ENCODE measurements around the gene UCP2. TPM values are rescaled to one million over a fixed set of nuclear protein-coding genes. Genes with fewer than 3 reads are reported as not detected.
"Not testable (repeated sequence)": the region's sequence is repeated elsewhere in the genome, so short reads cannot be mapped to it uniquely, and the experiment has no call there.

UCP2 gene
- polyA plus RNA-seq, 4 donors = 26.4 to 49.8 (median 36.2) TPM

- Histone ChIP-seq H3K27me3 (ENCODE audit: control insufficient read depth in 3 of 3, insufficient read depth in 3 of 3, low read length in 3 of 3) (no peaks in the 10 kb centered on the region), H3K27ac (ENCODE audit: low read depth in 1 of 3, low read length in 2 of 3) (no peak overlapping the region), H3K36me3 (ENCODE audit: control insufficient read depth in 3 of 3, insufficient read depth in 2 of 3, low read depth in 1 of 3, low read length in 3 of 3) (peaks cover 0 to 6% (median 0%) of the 10 kb centered on the region in 3 donors), H3K4me3 (ENCODE audit: low read depth in 1 of 3, low read length in 3 of 3) (no peak overlapping the region), H3K4me1 (ENCODE audit: control insufficient read depth in 3 of 3, insufficient read depth in 2 of 3, low read depth in 1 of 3, low read length in 2 of 3) (no peaks in the 10 kb centered on the region), H3K9me3 (ENCODE audit: control insufficient read depth in 2 of 2, insufficient read depth in 1 of 2, low read depth in 1 of 2, low read length in 1 of 2) (peaks cover 0 to 30% of the 10 kb centered on the region in 2 donors)
- DNase-seq = no peak
- FAIRE-seq = no peak
- 45 to 74% (median 60%) methylated on average over 4 of the region's 4 CpGs for WGBS, 3 donors
These were observed 43.5 kb downstream of the UCP2 start for GRCh38 chr11:73939096-73939495.

GRCh38 chr11:73936047-73936446 is 46.6 kb downstream of the UCP2 start:
- H3K27me3 ChIP-seq (ENCODE audit: control insufficient read depth in 3 of 3, insufficient read depth in 3 of 3, low read length in 3 of 3); H3K4me3 ChIP-seq (ENCODE audit: low read depth in 1 of 3, low read length in 3 of 3); DNase-seq; H3K4me1 ChIP-seq (ENCODE audit: control insufficient read depth in 3 of 3, insufficient read depth in 2 of 3, low read depth in 1 of 3, low read length in 2 of 3); H3K27ac ChIP-seq (ENCODE audit: low read depth in 1 of 3, low read length in 2 of 3); FAIRE-seq: not testable (repeated sequence)
- 97 to 98% (median 98%) methylated on average over 7 to 18 of the region's 25 CpGs for WGBS, 3 donors
- H3K9me3 ChIP-seq (ENCODE audit: control insufficient read depth in 2 of 2, insufficient read depth in 1 of 2, low read depth in 1 of 2, low read length in 1 of 2) = peaks cover 0 to 22% of the 10 kb centered on the region in 2 donors
- peaks cover 0 to 15% (median 5%) of the 10 kb centered on the region in 3 donors for H3K36me3 ChIP-seq (ENCODE audit: control insufficient read depth in 3 of 3, insufficient read depth in 2 of 3, low read depth in 1 of 3, low read length in 3 of 3)

- no peaks in the 10 kb centered on the region for H3K4me1 ChIP-seq (ENCODE audit: control insufficient read depth in 3 of 3, insufficient read depth in 2 of 3, low read depth in 1 of 3, low read length in 2 of 3)
- WGBS, 3 donors = 88 to 96% (median 93%) methylated on average over 7 of the region's 7 CpGs
- H3K27ac ChIP-seq (ENCODE audit: low read depth in 1 of 3, low read length in 2 of 3) = no peak overlapping the region
- no peaks in the 10 kb centered on the region for H3K27me3 ChIP-seq (ENCODE audit: control insufficient read depth in 3 of 3, insufficient read depth in 3 of 3, low read length in 3 of 3)
- DNase-seq = no peak
- peaks cover 0 to 2% of the 10 kb centered on the region in 2 donors for H3K9me3 ChIP-seq (ENCODE audit: control insufficient read depth in 2 of 2, insufficient read depth in 1 of 2, low read depth in 1 of 2, low read length in 1 of 2)
- peaks cover 2 to 35% (median 5%) of the 10 kb centered on the region in 3 donors for H3K36me3 ChIP-seq (ENCODE audit: control insufficient read depth in 3 of 3, insufficient read depth in 2 of 3, low read depth in 1 of 3, low read length in 3 of 3)
- H3K4me3 ChIP-seq (ENCODE audit: low read depth in 1 of 3, low read length in 3 of 3) = no peak overlapping the region
- FAIRE-seq = no peak
These were observed 49.9 kb downstream of the UCP2 start for GRCh38 chr11:73932781-73933180.

- Histone ChIP-seq H3K4me1 (ENCODE audit: control insufficient read depth in 3 of 3, insufficient read depth in 2 of 3, low read depth in 1 of 3, low read length in 2 of 3) (no peaks in the 10 kb centered on the region), H3K9me3 (ENCODE audit: control insufficient read depth in 2 of 2, insufficient read depth in 1 of 2, low read depth in 1 of 2, low read length in 1 of 2) (no peaks in the 10 kb centered on the region), H3K36me3 (ENCODE audit: control insufficient read depth in 3 of 3, insufficient read depth in 2 of 3, low read depth in 1 of 3, low read length in 3 of 3) (peaks cover 5 to 38% (median 9%) of the 10 kb centered on the region in 3 donors), H3K27me3 (ENCODE audit: control insufficient read depth in 3 of 3, insufficient read depth in 3 of 3, low read length in 3 of 3) (no peaks in the 10 kb centered on the region), H3K4me3 (ENCODE audit: low read depth in 1 of 3, low read length in 3 of 3) (no peak overlapping the region), H3K27ac (ENCODE audit: low read depth in 1 of 3, low read length in 2 of 3) (no peak overlapping the region)
- DNase-seq (no peak), FAIRE-seq (no peak)
- 83 to 92% (median 89%) methylated on average over 6 of the region's 6 CpGs for WGBS, 3 donors
These were observed 50.7 kb downstream of the UCP2 start for GRCh38 chr11:73931951-73932350.

DNA sequence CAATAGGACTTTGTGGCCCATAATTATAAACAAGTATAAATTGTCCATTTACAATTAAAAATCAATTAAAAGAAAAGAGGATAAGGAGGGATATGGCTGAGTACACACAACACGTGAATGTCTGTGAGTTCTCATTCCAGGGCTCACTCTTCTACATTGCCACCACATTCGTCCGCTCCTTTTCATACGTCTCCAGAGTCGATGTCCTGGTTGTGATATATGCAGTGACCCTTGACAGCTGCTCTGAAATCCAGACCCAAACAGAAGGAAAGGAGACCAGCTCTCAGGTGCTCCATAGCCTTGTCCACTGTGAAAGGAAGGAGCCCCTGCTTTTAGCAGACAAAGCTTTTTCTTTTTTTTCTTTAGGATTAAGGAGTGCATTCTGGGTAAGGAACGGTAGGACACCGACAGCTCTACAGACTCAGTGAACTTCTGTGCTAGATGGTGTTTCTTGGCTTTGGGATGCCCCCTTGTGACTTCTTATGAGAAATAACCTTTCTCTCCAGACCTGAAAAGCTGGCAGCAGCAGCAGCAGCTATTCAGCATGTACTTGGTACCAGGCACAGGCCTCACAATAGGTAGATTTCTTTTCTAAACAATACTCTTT is 51.5 kb downstream of the UCP2 start:
- H3K4me3 ChIP-seq (ENCODE audit: low read depth in 1 of 3, low read length in 3 of 3) = no peak overlapping the region
- H3K9me3 ChIP-seq (ENCODE audit: control insufficient read depth in 2 of 2, insufficient read depth in 1 of 2, low read depth in 1 of 2, low read length in 1 of 2) = no peaks in the 10 kb centered on the region
- no peak for FAIRE-seq
- DNase-seq = peak; percentile 60 to 81
- peaks cover 5 to 43% (median 13%) of the 10 kb centered on the region in 3 donors for H3K36me3 ChIP-seq (ENCODE audit: control insufficient read depth in 3 of 3, insufficient read depth in 2 of 3, low read depth in 1 of 3, low read length in 3 of 3)
- no peaks in the 10 kb centered on the region for H3K4me1 ChIP-seq (ENCODE audit: control insufficient read depth in 3 of 3, insufficient read depth in 2 of 3, low read depth in 1 of 3, low read length in 2 of 3)
- no peak overlapping the region for H3K27ac ChIP-seq (ENCODE audit: low read depth in 1 of 3, low read length in 2 of 3)
- WGBS, 3 donors = 65 to 67% (median 66%) methylated on average over 7 of the region's 7 CpGs
- H3K27me3 ChIP-seq (ENCODE audit: control insufficient read depth in 3 of 3, insufficient read depth in 3 of 3, low read length in 3 of 3) = no peaks in the 10 kb centered on the region

DNA sequence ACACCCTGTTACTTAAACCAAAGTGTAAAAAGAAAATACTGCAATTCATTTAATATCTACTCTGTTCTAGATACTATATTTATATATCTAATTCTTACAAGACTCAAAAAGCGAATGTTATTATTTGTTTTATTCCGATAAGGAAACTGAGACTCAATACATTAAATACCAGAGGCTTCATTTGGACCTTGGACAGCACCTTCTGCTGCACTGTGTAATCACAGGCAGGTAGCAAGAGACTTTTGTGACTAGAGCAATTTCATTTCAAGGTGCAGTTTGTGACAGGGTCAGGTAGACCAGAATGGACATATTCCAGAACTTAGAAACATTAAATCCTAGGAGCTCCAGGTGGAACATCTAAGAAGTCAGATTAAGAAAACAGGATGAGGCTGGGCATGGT is 53.3 kb downstream of the UCP2 start:
- no peak for FAIRE-seq
- peak in 1 of 2 donors; percentile 19 for DNase-seq
- Histone ChIP-seq H3K4me1 (ENCODE audit: control insufficient read depth in 3 of 3, insufficient read depth in 2 of 3, low read depth in 1 of 3, low read length in 2 of 3) (no peaks in the 10 kb centered on the region), H3K4me3 (ENCODE audit: low read depth in 1 of 3, low read length in 3 of 3) (no peak overlapping the region), H3K36me3 (ENCODE audit: control insufficient read depth in 3 of 3, insufficient read depth in 2 of 3, low read depth in 1 of 3, low read length in 3 of 3) (peaks cover 5 to 49% (median 13%) of the 10 kb centered on the region in 3 donors), H3K9me3 (ENCODE audit: control insufficient read depth in 2 of 2, insufficient read depth in 1 of 2, low read depth in 1 of 2, low read length in 1 of 2) (no peaks in the 10 kb centered on the region), H3K27ac (ENCODE audit: low read depth in 1 of 3, low read length in 2 of 3) (no peak overlapping the region), H3K27me3 (ENCODE audit: control insufficient read depth in 3 of 3, insufficient read depth in 3 of 3, low read length in 3 of 3) (no peaks in the 10 kb centered on the region)
- WGBS, 3 donors = 88 to 91% (median 89%) methylated on average over 2 of the region's 2 CpGs

Other genes starting within 250 kb of the UCP2 start
- gene RAB6A, start 221.8 kb downstream of the UCP2 start, polyA plus RNA-seq = 100 to 1,000 TPM in 1 of 4 donors, 10 to 100 TPM in 3; 71.8 to 127 (median 95.8) TPM
- gene MRPL48, start 195.0 kb downstream of the UCP2 start, polyA plus RNA-seq = 10 to 100 TPM; 38.9 to 74.3 (median 58.9) TPM
- gene COA4, start 106.0 kb downstream of the UCP2 start, polyA plus RNA-seq = 100 to 1,000 TPM in 3 of 4 donors, 10 to 100 TPM in 1; 97.3 to 131 (median 119) TPM
- 10 to 100 TPM in 3 of 4 donors, 1 to 10 TPM in 1; 9.2 to 31.7 (median 13.6) TPM for gene PAAF1, start 105.8 kb downstream of the UCP2 start, polyA plus RNA-seq
- gene DNAJB13, start 31.8 kb downstream of the UCP2 start, polyA plus RNA-seq = 1 to 10 TPM in 1 of 4 donors, under 1 TPM in 3; 0.03 to 4.5 (median 0.33) TPM
- gene UCP3, start 26.2 kb upstream of the UCP2 start, polyA plus RNA-seq = 1 to 10 TPM in 1 of 4 donors, under 1 TPM in 3; 0.54 to 1.3 (median 0.86) TPM
- 10 to 100 TPM in 2 of 4 donors, 1 to 10 TPM in 2; 3.8 to 11.0 (median 7.3) TPM for gene C2CD3, start 188.2 kb upstream of the UCP2 start, polyA plus RNA-seq
- 10 to 100 TPM; 14.3 to 23.1 (median 19.6) TPM for gene PPME1, start 188.4 kb upstream of the UCP2 start, polyA plus RNA-seq

All from small intestine (tissue), 7 donors.